ENCODE measurements around the gene SLC25A28.

GRCh38 chr10:99593312-99593711 lies 26.9 kb downstream of the SLC25A28 start:
- TF ChIP-seq, protein P1, sequence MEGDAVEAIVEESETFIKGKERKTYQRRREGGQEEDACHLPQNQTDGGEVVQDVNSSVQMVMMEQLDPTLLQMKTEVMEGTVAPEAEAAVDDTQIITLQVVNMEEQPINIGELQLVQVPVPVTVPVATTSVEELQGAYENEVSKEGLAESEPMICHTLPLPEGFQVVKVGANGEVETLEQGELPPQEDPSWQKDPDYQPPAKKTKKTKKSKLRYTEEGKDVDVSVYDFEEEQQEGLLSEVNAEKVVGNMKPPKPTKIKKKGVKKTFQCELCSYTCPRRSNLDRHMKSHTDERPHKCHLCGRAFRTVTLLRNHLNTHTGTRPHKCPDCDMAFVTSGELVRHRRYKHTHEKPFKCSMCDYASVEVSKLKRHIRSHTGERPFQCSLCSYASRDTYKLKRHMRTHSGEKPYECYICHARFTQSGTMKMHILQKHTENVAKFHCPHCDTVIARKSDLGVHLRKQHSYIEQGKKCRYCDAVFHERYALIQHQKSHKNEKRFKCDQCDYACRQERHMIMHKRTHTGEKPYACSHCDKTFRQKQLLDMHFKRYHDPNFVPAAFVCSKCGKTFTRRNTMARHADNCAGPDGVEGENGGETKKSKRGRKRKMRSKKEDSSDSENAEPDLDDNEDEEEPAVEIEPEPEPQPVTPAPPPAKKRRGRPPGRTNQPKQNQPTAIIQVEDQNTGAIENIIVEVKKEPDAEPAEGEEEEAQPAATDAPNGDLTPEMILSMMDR (conservative IDR thresholded peaks at IDR 0.05; ENCODE audit: low read depth in 2 of 2), result no peak
- TF ChIP-seq POLR2AphosphoS5 (IDR thresholded peaks at IDR 0.05; ENCODE audit: low read depth), result no peak
- TF ChIP-seq ZNF331 (CRISPR knock-in tag; IDR thresholded peaks at IDR 0.05; ENCODE audit: low read depth), result no peak
- TF ChIP-seq STAT1 (IDR thresholded peaks at IDR 0.05; ENCODE audit: unreplicated experiment), result no peak
- no peak for TF ChIP-seq EZH2 (IDR thresholded peaks at IDR 0.05; ENCODE audit: low read depth, unreplicated experiment)
